SIG-M5 treated with dmso at 0.1 percent for 504 hours (cell line): Measurements from ENCODE around the gene OR1L8.
"Not testable (repeated sequence)": the region's sequence is repeated elsewhere in the genome, so short reads cannot be mapped to it uniquely, and the experiment has no call there.

Experiments used
- DNase-seq: peaks from one replicate; lab custom pipeline; 2025; ENCODE audit not compliant: unreplicated experiment; lab: John Stamatoyannopoulos, UW

The OR1L8 gene, protein sequence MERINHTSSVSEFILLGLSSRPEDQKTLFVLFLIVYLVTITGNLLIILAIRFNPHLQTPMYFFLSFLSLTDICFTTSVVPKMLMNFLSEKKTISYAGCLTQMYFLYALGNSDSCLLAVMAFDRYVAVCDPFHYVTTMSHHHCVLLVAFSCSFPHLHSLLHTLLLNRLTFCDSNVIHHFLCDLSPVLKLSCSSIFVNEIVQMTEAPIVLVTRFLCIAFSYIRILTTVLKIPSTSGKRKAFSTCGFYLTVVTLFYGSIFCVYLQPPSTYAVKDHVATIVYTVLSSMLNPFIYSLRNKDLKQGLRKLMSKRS

DNA sequence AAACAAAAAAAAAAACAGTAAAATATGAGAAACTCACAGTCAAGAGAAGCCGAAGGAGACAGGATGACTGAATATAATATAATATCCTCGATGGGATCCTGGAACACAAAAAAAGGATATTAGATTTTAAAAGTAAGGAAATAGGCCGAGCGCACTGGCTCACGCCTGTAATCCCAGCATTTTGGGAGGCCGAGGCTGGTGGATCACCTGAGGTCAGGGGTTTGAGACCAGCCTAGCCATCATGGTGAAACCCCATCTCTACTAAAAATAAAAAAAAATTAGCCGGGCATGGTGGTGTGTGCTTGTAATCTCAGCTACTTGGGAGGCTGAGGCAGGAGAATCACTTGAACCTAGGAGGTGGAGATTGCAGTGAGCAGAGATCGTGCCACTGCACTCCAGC lies at the start of gene OR1L8:
Gene OR1L8, minus strand, starts transcription at position 101 of the 400 bp plus-strand sequence. CDS start 14,907 bp downstream, outside the sequence.
- not testable (repeated sequence) for DNase-seq

DNA sequence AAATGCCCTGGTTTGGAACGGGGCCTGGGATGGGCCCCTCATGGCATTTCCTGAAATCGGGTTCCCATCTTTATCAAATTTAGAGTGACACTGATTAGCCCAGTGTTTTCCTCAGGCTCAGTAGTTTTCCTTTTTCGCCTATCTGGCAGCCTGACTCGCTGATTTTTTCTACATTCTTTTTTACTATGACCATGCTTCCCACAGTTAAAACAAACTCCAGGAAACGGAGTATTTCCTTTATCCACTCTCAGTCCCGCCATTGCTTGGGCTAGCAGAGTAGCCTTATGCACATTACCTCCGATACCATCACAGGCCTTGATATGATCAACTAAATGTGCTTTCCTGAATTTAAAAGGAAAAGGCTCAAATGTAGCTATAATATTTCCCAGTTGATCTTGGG lies 36.8 kb upstream of the OR1L8 start:
- DNase-seq, result no peak

DNA sequence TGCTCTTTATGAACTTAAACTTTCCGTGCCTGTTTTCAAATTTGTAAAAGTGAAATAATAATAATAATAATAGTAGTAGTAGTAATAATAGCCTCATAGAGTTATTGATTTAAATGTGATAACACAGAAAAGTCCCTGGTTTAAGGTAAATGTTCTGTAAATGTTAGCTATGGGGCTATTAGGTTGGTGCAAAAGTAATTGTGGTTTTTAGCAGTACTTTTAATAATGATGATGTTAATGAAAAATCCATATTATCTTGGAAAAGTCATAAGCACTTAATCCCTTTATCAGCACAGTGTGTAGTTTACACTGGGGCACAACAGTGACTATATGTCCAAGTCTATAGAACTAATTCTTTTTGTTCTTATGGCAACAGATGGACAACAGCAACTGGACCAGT lies 31.2 kb upstream of the OR1L8 start, which contains the start of gene OR1Q1:
Gene OR1Q1, plus strand, starts transcription at position 377 of the 400 bp plus-strand sequence. Its CDS starts 0 bp downstream, at position 377.
- no peak for DNase-seq

DNA sequence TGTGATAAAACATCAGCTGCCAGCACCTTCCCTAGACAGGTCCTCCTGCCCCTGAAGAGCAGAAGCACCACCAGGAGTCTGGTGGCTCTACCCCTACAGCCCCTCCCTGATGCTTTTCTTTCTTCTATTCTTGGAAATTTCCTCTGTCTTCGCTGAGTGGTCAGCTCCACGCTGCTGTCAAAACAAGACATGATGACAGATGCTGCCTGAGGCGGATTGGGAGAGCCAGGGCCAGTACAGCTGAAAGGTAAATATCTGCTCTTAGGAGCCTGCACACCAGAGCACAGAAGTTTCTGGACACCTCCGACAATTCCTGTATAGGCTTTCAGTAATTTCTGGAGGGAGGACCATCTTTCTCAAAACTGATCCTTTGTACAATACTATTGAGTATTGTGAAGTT lies 26.6 kb upstream of the OR1L8 start:
- no peak for DNase-seq

DNA sequence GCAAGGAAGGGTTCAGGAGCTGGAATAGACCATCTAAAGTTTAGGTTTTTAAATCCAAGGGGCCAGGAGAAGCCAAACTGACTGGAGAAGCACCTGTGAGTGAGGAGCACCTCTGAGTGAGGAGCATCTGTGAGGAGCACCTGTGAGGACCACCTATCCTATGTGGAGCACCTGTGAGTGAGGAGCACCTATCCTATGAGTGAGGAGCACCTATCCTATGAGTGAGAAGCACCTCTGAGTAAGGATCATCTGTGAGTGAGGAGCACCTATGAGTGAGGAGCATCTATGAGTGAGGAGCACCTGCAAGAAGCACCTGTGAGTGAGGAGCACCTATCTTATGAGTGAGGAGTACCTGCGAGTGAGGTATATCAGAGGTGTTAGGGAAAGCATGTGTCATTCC lies 23.4 kb upstream of the OR1L8 start:
- DNase-seq, result no peak

DNA sequence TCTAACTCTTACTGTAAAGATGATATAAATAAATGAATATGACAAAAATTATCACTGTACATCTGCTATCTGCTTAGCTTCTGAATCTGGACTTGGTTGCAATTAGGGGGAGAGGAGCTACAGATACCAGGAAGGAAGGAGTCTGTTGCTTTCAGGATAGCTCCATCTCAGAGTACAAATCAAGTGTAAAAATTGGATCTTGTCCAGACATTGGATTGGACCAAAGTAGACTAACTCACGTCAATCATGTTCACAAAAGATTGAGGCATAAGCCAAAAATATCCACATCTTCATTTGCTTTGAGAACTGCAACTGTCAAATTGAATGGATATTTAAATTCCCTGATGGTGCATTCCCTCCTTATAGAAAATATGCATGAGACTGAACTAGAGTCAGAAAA lies 22.5 kb upstream of the OR1L8 start:
- DNase-seq, result no peak

DNA sequence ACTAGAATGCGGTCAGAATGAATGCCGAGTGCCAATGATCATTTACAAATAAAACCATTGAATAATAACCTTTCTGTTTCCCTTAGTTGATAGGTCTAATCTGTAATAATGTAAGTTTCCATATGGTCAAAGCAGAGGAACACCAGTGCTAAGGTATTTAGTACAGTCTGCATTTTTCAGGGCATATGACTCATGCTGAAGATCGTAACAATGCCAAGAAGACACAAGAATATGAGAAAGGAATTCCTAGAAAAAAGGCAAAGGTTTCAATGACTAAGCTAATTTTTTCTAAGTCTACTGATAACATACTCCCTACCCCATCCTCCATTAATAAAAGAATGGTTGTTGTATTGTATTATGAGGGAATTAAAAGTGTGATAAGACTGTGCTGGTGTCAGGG lies 2.8 kb downstream of the OR1L8 start:
- no peak for DNase-seq

DNA sequence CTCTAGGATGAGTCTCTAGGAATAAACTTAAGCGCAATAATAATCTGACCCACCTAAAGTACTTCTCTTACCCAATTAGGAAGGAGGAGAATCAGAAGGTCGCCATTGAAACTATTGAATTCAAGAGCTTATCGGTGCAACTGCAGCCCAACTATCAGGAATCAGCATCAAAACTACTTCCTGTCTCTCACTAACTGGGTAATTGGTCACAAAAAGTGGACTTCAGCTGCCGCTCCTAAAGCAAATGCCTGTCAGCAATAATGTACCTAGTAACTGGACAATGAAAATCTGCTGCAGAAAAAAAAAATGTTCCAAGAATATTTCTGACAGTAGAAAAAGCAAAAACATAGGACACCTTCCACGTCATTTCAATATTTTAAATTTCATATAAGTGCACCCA lies 3.3 kb downstream of the OR1L8 start:
- DNase-seq, result no peak

DNA sequence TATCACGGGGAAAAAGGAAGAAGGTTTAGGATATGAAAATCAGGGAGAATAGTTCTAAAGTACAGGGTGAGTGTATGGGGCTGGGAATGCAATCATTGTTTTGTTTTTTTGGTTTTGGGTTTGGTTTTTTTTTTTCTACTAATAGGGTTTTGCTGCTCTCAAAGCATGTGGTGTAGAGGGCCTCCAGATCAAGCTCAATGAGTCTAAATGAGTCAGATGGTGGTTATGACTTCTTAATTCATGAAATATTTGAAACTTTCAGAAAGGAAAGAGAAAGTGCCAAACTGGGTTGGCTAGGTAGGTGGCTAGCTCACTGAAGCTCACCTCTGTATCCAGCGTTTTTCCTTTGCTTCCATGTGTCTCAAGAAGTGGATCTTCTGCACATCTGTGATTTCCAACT lies 10.7 kb downstream of the OR1L8 start:
- no peak for DNase-seq

DNA sequence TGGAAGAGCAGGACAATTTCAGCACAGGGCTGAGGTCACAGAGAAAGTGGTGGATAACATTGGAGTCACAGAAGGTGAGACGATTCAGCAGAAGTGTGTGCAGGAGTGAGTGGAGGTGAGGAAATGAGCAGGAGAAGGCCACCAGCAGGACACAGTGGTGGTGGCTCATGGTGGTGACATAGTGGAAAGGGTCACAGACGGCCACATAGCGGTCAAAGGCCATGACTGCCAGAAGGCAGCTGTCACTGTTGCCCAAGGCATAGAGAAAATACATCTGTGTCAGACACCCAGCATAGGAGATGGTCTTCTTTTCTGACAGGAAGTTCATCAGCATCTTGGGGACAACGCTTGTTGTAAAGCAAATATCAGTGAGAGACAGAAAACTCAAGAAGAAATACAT lies 15.3 kb downstream of the OR1L8 start:
- DNase-seq, result no peak

DNA sequence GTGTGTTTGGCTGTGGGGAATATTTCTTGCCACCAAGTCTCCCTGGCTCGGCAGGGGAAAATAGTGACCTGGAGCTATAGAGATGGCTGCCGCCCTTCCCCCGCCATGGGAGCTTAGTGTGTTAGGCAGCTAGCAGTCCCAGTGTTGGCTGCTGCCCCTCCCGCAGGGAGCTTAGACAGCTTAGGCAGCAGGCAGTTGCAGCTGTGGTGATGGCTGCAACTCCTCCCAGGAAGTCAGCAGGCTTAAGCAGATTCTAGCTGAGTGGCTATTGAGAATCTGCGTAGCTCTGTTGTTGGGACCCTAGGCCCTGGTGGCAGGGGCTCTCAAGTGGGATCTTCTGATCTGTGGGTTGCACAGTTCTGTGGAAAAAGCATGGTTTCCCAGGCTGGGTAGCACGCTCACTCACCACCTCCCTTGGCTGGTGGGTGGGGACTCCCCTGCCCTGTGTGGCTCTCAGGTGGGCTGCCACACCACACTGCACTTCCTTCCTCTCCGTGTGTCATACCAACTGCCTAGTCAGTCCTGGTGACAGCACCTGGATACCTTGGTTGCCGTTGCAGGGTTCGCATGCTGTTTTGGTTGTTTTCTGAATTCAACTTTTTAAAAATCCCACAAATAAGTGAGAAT lies 20.9 kb downstream of the OR1L8 start:
- no peak for DNase-seq

DNA sequence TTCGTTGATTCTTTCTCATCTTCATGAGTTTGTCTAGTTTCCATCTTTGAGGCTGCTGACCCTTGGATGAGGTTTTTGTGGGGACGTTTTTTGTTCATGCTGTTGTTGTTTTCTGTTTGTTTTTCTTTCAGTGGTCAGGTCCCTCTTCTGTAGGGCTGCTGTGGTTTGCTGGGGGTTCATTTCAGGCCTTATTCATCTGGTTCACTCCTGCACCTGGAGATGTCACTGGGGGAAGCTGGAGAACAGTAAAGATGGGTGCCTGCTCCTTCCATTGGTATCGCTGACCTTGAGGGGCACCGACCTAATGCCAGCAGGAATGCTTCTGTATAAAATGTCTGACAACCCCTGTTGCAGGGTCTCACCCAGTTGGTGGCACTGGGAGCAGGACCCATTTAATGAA lies 21.7 kb downstream of the OR1L8 start:
- DNase-seq, result no peak

DNA sequence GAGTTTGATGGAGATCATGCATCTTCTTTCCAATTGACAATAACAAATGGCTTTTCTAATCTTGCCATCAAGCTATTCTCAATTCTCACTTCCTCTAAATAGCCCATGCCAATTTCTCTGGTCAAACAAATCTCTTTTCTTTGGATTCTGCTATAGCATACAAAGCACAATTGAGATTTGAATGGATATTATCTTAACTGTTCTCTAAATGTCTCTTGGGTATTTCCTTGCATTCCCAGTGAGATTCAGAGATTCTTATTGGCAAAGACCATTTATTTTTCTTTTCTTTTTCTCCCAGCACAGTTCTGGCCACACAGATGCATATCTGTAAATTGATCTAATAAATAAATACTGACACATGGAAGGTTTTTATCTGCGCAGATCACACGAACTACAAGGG lies 30.4 kb downstream of the OR1L8 start, which contains the start of gene OR1N2:
Gene OR1N2, plus strand, starts transcription at position 301 of the 400 bp plus-strand sequence. CDS start 100 bp downstream, outside the sequence.
- DNase-seq, result no peak

DNA sequence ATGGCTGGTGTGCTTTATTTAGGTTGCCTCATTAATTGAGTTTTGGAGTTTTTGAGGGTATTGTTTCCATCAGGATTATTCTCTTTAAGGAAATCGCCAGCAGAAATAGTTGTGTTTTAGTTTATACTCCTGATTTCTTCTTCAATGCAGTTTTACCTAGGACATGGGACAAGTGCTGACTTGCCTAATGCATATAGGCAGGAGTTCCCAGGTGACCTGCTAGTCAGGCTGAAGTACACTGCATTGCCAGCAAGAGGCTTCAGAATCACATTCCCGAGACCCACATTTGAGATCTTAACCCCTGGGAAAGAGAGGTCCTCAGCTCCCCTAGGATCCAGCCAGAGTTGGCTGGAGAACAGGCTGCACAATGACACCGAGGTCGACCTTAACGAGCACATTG lies 31.8 kb downstream of the OR1L8 start:
- no peak for DNase-seq

DNA sequence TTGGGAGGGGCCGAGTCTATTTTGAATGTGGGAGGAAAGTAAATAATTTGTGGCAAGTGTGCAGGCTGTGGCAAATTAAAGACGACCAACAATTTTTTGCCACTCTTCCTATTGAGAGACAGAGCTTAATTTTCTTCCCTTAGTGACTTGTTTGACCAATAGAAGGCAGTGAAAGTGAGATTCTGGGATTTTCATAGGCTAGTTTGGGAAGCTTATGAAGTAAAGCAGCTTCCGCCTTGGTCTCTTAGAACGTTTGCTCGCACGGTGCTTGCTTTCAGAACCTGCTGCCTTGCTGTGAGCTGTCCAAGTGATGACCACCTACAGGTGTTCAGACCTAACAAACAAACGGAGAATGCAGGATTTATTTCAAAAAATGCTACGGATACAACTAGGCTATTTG lies 37.0 kb downstream of the OR1L8 start:
- DNase-seq, result no peak

DNA sequence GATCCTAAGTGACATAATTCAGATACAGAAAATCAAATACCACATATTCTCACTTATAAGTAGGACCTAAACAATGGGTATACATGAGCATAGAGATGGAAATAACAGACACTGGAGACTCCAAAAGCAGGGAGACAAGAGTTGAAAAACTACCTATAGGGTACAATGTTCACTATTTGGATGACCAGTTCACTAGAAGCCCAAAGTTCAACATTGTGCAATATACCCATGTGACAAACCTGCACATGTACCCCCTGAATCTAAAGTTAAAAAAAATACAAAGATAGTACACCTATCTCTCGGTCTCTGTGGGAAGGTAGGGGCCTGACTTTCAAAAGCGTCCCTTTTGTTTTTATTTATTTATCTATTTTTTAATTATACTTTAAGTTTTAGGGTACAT lies 44.4 kb downstream of the OR1L8 start:
- no peak for DNase-seq

DNA sequence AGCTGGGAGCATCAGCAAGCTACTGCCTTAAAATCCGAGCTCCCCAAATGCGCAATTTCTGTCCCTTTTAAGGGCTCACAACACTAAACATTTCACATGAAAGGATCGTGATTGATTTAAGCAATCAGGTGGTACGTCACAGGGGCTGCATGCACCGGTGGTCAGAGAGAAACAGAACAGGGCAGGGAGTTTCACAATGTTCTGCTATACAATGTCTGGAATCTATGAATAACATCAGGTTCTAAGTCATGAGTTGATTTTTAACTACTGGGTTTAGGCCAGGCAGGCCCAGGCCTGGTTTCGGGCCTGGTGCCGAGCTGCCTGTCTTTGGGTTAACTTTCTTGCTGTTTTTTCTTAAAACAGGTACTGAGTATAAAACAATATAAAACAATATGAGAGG lies 46.1 kb downstream of the OR1L8 start:
- not testable (repeated sequence) for DNase-seq

DNA sequence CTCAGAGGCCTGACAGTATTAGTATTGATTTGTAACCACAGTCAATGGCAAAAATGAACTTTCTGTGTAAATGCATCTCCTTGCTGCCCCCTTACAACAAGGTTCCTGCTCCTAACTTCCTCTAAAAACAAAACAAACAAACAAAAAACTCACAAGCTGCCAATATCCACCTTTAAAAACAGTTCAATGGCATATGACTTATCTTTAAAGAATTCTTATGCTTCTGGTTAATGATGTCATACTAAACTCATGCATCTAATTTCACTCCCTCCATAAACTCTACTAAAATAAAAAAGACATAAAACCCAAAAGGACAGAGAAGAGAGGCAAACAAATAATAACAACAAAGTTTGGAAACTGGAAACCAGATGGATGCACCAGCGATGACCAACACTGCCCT lies 47.0 kb downstream of the OR1L8 start:
- no peak for DNase-seq

DNA sequence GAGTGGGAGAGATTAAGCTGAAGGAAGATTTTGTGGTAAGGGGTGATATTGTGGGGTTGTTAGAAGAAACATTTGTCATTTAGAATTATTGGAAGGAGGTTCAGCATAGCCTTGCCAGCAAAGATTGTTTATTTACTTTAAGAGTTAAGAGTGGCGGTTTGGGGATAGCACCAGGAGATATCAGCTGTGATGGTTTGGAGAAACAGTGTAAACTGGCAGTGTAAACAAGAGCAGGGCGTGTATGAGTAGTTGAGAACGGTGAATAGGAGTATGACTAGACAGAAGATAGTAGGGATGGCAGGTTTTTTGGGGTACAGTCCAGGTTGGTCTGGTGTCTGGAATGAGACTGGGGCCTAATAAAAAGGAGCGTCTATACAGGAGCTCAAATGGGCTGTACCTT lies 52.0 kb downstream of the OR1L8 start:
- not testable (repeated sequence) for DNase-seq

DNA sequence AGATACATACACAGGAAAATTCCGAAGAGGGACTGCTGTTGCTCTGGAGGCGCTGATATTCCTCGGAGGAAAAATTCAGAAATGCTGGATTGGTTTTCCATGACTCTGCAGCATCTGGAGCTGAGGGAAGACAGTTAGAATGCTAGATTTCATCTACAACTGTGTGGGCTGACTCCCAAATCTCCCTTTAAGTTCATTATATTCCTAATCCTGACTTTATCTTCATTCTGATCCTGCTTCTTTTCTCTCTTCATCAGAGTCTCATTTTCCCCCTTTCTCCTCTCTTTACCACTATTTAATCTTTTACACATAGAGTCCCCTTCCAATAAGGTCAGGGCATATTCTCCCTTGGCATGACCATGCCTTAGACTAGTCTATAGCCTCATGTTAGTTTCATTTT lies 56.0 kb downstream of the OR1L8 start, which contains the start of gene OR1N1:
Gene OR1N1, minus strand, starts transcription at position 101 of the 400 bp plus-strand sequence. Its CDS starts 0 bp downstream, at position 101.
- DNase-seq, result no peak

DNA sequence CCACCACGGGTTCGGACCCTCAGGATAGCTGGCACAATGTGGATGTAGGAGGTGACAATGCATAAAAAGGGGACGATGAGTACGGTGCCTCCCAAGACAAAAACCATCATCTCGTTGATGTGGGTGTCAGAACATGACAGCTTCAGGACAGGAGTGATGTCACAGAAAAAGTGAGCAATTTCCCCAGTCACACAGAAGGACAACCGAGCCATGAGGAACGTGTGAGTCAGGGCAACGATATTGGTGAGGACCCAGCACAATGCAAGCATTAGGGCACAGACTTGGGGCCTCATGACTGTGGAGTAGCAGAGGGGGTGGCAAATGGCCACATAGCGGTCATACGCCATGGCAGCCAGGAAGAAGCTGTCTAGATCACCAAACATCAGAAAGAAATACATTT lies 56.6 kb downstream of the OR1L8 start:
- DNase-seq, result no peak

DNA sequence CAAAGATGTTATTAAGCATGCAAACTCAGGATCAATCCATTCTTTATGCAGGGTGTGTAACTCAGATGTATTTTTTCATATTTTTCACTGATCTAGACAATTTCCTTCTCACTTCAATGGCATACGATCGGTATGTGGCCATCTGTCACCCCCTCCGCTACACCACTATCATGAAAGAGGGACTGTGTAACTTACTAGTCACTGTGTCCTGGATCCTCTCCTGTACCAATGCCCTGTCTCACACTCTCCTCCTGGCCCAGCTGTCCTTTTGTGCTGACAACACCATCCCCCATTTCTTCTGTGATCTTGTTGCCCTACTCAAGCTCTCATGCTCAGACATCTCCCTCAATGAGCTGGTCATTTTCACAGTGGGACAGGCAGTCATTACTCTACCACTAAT lies 63.8 kb downstream of the OR1L8 start:
- DNase-seq, result no peak
